OCI-LY7 (cell line): ENCODE data around the gene COPZ1. TPM values are rescaled to one million over a fixed set of nuclear protein-coding genes. Genes with fewer than 3 reads are reported as not detected.

Experiments
- BruUV-seq: library from RNA; stranded (reverse); fragments of 400-500 nt; replicated peaks from 2 replicates; lab custom pipeline; 2021; lab: Mats Ljungman, UMichigan
- CTCF ChIA-PET: fragments of 300-600 bp; sonication (Branson Sonifier 250); formaldehyde crosslinking; loops from one replicate; lab custom pipeline; 2022; ENCODE audit warnings: antibody characterized with exemption; ENCODE audit not compliant: unreplicated experiment; lab: Charles Lee
- POLR2A ChIA-PET: fragments of 300-600 bp; sonication (Branson Sonifier 250); formaldehyde crosslinking; loops from one replicate; lab custom pipeline; 2022; ENCODE audit warnings: antibody characterized with exemption; lab: Charles Lee
- DNase-seq: peaks from one replicate; pipeline ENCODE4 v3.0.0-alpha.2; 2015; ENCODE audit warnings: low spot score
- H2AFZ ChIP-seq: fragments of 200-600 bp; sonication (generic), shearing (Covaris generic); 2 replicates; pipeline ENCODE4 v1.6.1; 2014; ENCODE audit warnings: mild to moderate bottlenecking, antibody characterized with exemption, low read length, moderate library complexity
- H3K27ac ChIP-seq: fragments of 200-600 bp; sonication (generic); 2 replicates; pipeline ENCODE4 v1.5.1; 2014; ENCODE audit warnings: mixed run types, low read depth, mild to moderate bottlenecking, moderate library complexity, low read length, inconsistent platforms; ENCODE audit not compliant: poor library complexity, severe bottlenecking
- H3K36me3 ChIP-seq: fragments of 200-600 bp; sonication (generic); 2 replicates; pipeline ENCODE4 v1.6.1; 2014; ENCODE audit warnings: mild to moderate bottlenecking, antibody characterized with exemption, low read length, moderate library complexity, mixed read lengths; ENCODE audit not compliant: insufficient read depth
- H3K4me1 ChIP-seq: fragments of 200-600 bp; sonication (generic); 2 replicates; pipeline ENCODE4 v1.5.1; 2014; ENCODE audit warnings: mild to moderate bottlenecking, low read length; ENCODE audit not compliant: insufficient read depth, poor library complexity, severe bottlenecking
- H3K4me2 ChIP-seq: fragments of 200-600 bp; sonication (generic); 2 replicates; pipeline ENCODE4 v1.6.1; 2014; ENCODE audit warnings: mild to moderate bottlenecking, low read length
- H3K4me3 ChIP-seq: fragments of 200-600 bp; sonication (generic); 2 replicates; pipeline ENCODE4 v1.5.1; 2014; ENCODE audit warnings: mild to moderate bottlenecking, low read depth, low read length; ENCODE audit not compliant: poor library complexity, severe bottlenecking
- H3K79me2 ChIP-seq: fragments of 200-600 bp; sonication (generic); 2 replicates; pipeline ENCODE4 v1.6.1; 2016; ENCODE audit warnings: low read depth, mild to moderate bottlenecking, low read length, moderate library complexity, mixed read lengths; ENCODE audit not compliant: insufficient read depth
- H3K9me2 ChIP-seq: fragments of 200-600 bp; sonication (generic); 2 replicates; pipeline ENCODE4 v1.6.1; 2016; ENCODE audit warnings: mild to moderate bottlenecking, low read length, mixed read lengths; ENCODE audit not compliant: insufficient read depth
- H3K9me3 ChIP-seq: fragments of 200-600 bp; sonication (generic); 2 replicates; pipeline ENCODE4 v1.6.1; 2014; ENCODE audit warnings: mild to moderate bottlenecking, mixed run types, low read length, mixed read lengths
- H4K20me1 ChIP-seq: fragments of 200-600 bp; sonication (generic); 2 replicates; pipeline ENCODE4 v1.6.1; 2014; ENCODE audit warnings: mild to moderate bottlenecking, antibody characterized with exemption, low read length, moderate library complexity, mixed read lengths; ENCODE audit not compliant: insufficient read depth
- CTCF ChIP-seq: fragments of 200-600 bp; sonication (generic); conservative IDR thresholded peaks from 2 replicates; pipeline ENCODE4 v1.5.1; 2014; ENCODE audit warnings: mild to moderate bottlenecking, antibody characterized with exemption, low read length, moderate library complexity, mixed read lengths
- EZH2phosphoT487 ChIP-seq: fragments of 200-600 bp; sonication (generic); IDR thresholded peaks from 2 replicates; pipeline ENCODE4 v1.6.1; 2018; ENCODE audit warnings: low read depth, borderline replicate concordance, mild to moderate bottlenecking, mixed run types, antibody characterized with exemption, low read length, moderate library complexity, mixed read lengths
- intact Hi-C: fragments of 100-400 bp; cut with micrococcal nuclease; formaldehyde crosslinking; loops from one replicate; pipeline ENCODE4 v1.10.0; 2022; ENCODE audit not compliant: unreplicated experiment
- total RNA-seq, 2 experiments: library from RNA; depleted of rRNA in 1 of 2; stranded (reverse); fragments of >200 nt in 1 of 2; shearing (Covaris generic) in 1 of 2; gene quantifications; 2 replicates each; pipeline ENCODE4 v1.2.3, GENCODE V29; 2014 to 2022

COPZ1 gene
- total RNA-seq, 2 experiments from 2014 or later, result 86.0 to 121 TPM

GRCh38 chr12:54292083-54292930, 32.6 kb upstream of the COPZ1 start:
- H3K36me3 ChIP-seq, result peaks cover 13% of the 10 kb centered on the region
- H3K9me2 ChIP-seq, result no peaks in the 10 kb centered on the region
- intact Hi-C loops, result no loop called here
- H3K27ac ChIP-seq, result no peak overlapping the region
- peaks cover 5% of the 10 kb centered on the region; the same call in 1 of the 2 replicates for H4K20me1 ChIP-seq
- ChIA-PET POLR2A (interaction anchor here (0.7 to 1.9 kb wide), 5 partner anchors 9 to 300 kb away, joined by 3 to 5 read pairs (median 3); partner anchors contain the start of gene HNRNPA1), CTCF (interaction anchor here (0.6 to 1.8 kb wide), 5 partner anchors 9 to 87 kb away, joined by 3 to 6 read pairs (median 5); partner anchors contain the start of genes COPZ1 and HNRNPA1)
- DNase-seq, result no peak
- TF ChIP-seq CTCF (no peak), EZH2phosphoT487 (no peak)
- H2AFZ ChIP-seq, result no peak overlapping the region
- no peak overlapping the region for H3K4me2 ChIP-seq
- no peak overlapping the region for H3K4me3 ChIP-seq
- peaks cover 3% of the 10 kb centered on the region for H3K4me1 ChIP-seq
- no peaks in the 10 kb centered on the region for H3K79me2 ChIP-seq
- BruUV-seq, result no TSS peak
- H3K9me3 ChIP-seq, result no peaks in the 10 kb centered on the region

- Histone ChIP-seq H3K9me2 (no peaks in the 10 kb centered on the region), H2AFZ (no peak overlapping the region), H4K20me1 (no peaks in the 10 kb centered on the region; the same call in 1 of the 2 replicates), H3K27ac (no peak overlapping the region), H3K4me2 (no peak overlapping the region), H3K79me2 (no peaks in the 10 kb centered on the region), H3K36me3 (peaks cover 7% of the 10 kb centered on the region), H3K4me1 (no peaks in the 10 kb centered on the region), H3K4me3 (no peak overlapping the region), H3K9me3 (no peaks in the 10 kb centered on the region)
- intact Hi-C loops, result no loop called here
- DNase-seq, result no peak
- POLR2A ChIA-PET, result interaction anchor here (0.7 to 1.9 kb wide), 7 partner anchors 9 to 78 kb away, joined by 3 to 6 read pairs (median 3); partner anchors contain the start of gene HNRNPA1
- no TSS peak for BruUV-seq
- no peak for TF ChIP-seq CTCF
- TF ChIP-seq EZH2phosphoT487, result no peak
- CTCF ChIA-PET, result interaction anchor here (1.3 to 1.8 kb wide), 4 partner anchors 9 to 34 kb away, joined by 3 to 6 read pairs (median 4); partner anchors contain the start of genes COPZ1 and HNRNPA1
These were observed 32.0 kb upstream of the COPZ1 start for GRCh38 chr12:54292931-54293241.
